ENCODE results near the gene BACH2. TPM values are rescaled to one million over a fixed set of nuclear protein-coding genes. Genes with fewer than 3 reads are reported as not detected.

The BACH2 gene
- polyA plus RNA-seq, 1 donor (not counting 4 experiments of a cell fraction or from before 2014, with no cell fraction given) = 0.50 TPM

GRCh38 chr6:90304308-90304707 is 7.7 kb upstream of the BACH2 start:
- no peak overlapping the region for H3K9ac ChIP-seq (ENCODE audit: control insufficient read depth, extremely low read depth, insufficient read depth, low read length)
- dilution Hi-C loops (cut with MboI; ENCODE audit: extremely low pct_ligation_motif_present, low sequenced_read_pairs) = no loop called here

GRCh38 chr6:90303039-90303438 is 6.4 kb upstream of the BACH2 start:
- H3K9me3 ChIP-seq (ENCODE audit: control insufficient read depth, low read depth, low read length) = no peaks in the 10 kb centered on the region
- FAIRE-seq (no peak), DNase-seq (ENCODE audit: low read depth, low spot score) (no peak)
- H3K4me2 ChIP-seq (ENCODE audit: control insufficient read depth, extremely low read depth, insufficient read depth, low read depth, low read length) = no peak overlapping the region
- H3K9me1 ChIP-seq (ENCODE audit: control insufficient read depth, extremely low read depth, insufficient read depth, low read length) = no peaks in the 10 kb centered on the region
- H2AFZ ChIP-seq (ENCODE audit: control insufficient read depth, low read length) = no peak overlapping the region
- no peak for TF ChIP-seq EZH2 (IDR thresholded peaks at IDR 0.05; ENCODE audit: low read length)
- TF ChIP-seq CTCF (optimal IDR thresholded peaks at IDR 0.05 in 1 of 3, IDR thresholded peaks at IDR 0.05 in 1 of 3, conservative IDR thresholded peaks at IDR 0.05 in 1 of 3; ENCODE audit: extremely low read depth in 1 of 3, insufficient read depth in 2 of 3, low read length in 3 of 3) = no peak
- dilution Hi-C loops (cut with MboI; ENCODE audit: extremely low pct_ligation_motif_present, low sequenced_read_pairs) = no loop called here
- H3K4me1 ChIP-seq (ENCODE audit: control insufficient read depth, extremely low read depth, insufficient read depth, low read length) = no peaks in the 10 kb centered on the region
- H3K4me3 ChIP-seq (ENCODE audit: control insufficient read depth in 2 of 3, extremely low read depth in 1 of 3, insufficient read depth in 2 of 3, low read depth in 1 of 3, low read length in 3 of 3) = no peak overlapping the region
- no peak overlapping the region for H3K27ac ChIP-seq (ENCODE audit: control insufficient read depth, insufficient read depth, low read length)
- H3K27me3 ChIP-seq (ENCODE audit: control insufficient read depth, extremely low read depth, insufficient read depth, low read length) = peaks cover 9% of the 10 kb centered on the region
- H4K20me1 ChIP-seq (ENCODE audit: control insufficient read depth, extremely low read depth, insufficient read depth, low read length) = no peaks in the 10 kb centered on the region
- no peaks in the 10 kb centered on the region for H3K79me2 ChIP-seq (ENCODE audit: control insufficient read depth, insufficient read depth, low read length)
- no peaks in the 10 kb centered on the region for H3K36me3 ChIP-seq (ENCODE audit: control insufficient read depth in 2 of 2, extremely low read depth in 1 of 2, insufficient read depth in 2 of 2, low read length in 2 of 2)
- no peak overlapping the region for H3K9ac ChIP-seq (ENCODE audit: control insufficient read depth, extremely low read depth, insufficient read depth, low read length)

More at GRCh38 chr6:90304308-90304707, 7.7 kb upstream of the BACH2 start:
- DNase-seq (ENCODE audit: low read depth, low spot score) (no peak), FAIRE-seq (peak; percentile 26)
- Histone ChIP-seq H3K9me1 (ENCODE audit: control insufficient read depth, extremely low read depth, insufficient read depth, low read length) (no peaks in the 10 kb centered on the region), H3K4me3 (ENCODE audit: control insufficient read depth in 2 of 3, extremely low read depth in 1 of 3, insufficient read depth in 2 of 3, low read depth in 1 of 3, low read length in 3 of 3) (no peak overlapping the region), H4K20me1 (ENCODE audit: control insufficient read depth, extremely low read depth, insufficient read depth, low read length) (no peaks in the 10 kb centered on the region), H3K27ac (ENCODE audit: control insufficient read depth, insufficient read depth, low read length) (no peak overlapping the region), H3K4me1 (ENCODE audit: control insufficient read depth, extremely low read depth, insufficient read depth, low read length) (no peaks in the 10 kb centered on the region), H3K9me3 (ENCODE audit: control insufficient read depth, low read depth, low read length) (no peaks in the 10 kb centered on the region), H3K36me3 (ENCODE audit: control insufficient read depth in 2 of 2, extremely low read depth in 1 of 2, insufficient read depth in 2 of 2, low read length in 2 of 2) (no peaks in the 10 kb centered on the region), H3K79me2 (ENCODE audit: control insufficient read depth, insufficient read depth, low read length) (no peaks in the 10 kb centered on the region), H3K27me3 (ENCODE audit: control insufficient read depth, extremely low read depth, insufficient read depth, low read length) (peaks cover 9% of the 10 kb centered on the region), H2AFZ (ENCODE audit: control insufficient read depth, low read length) (no peak overlapping the region), H3K4me2 (ENCODE audit: control insufficient read depth, extremely low read depth, insufficient read depth, low read depth, low read length) (no peak overlapping the region)
- no peak for TF ChIP-seq EZH2 (IDR thresholded peaks at IDR 0.05; ENCODE audit: low read length)
- no peak for TF ChIP-seq CTCF (optimal IDR thresholded peaks at IDR 0.05 in 1 of 3, IDR thresholded peaks at IDR 0.05 in 1 of 3, conservative IDR thresholded peaks at IDR 0.05 in 1 of 3; ENCODE audit: extremely low read depth in 1 of 3, insufficient read depth in 2 of 3, low read length in 3 of 3)

Data from keratinocyte (primary cell).